Frontal cortex (tissue), 4 donors: ENCODE data around the gene MED12L. TPM values are rescaled to one million over a fixed set of nuclear protein-coding genes. Genes with fewer than 3 reads are reported as not detected.
"Not testable (repeated sequence)": the region's sequence is repeated elsewhere in the genome, so short reads cannot be mapped to it uniquely, and the experiment has no call there.

Experiments used
- DNase-seq, 2 donors: peaks; one replicate each; pipeline ENCODE4 v3.0.0; 2012; ENCODE audit warnings: low spot score in 2 of 2
- FAIRE-seq: peaks from 2 replicates; lab custom pipeline; 2012; peaks lifted over from hg19 to GRCh38; lab: Jason Lieb, UNC
- total RNA-seq: library from RNA; depleted of rRNA; stranded (reverse); fragments of >200 nt; gene quantifications from one replicate; pipeline ENCODE4 v1.2.3, GENCODE V29; 2014
- donor health status: control.
- donor health status: control.
- donor health status: control.

MED12L gene
- total RNA-seq, 1 donor from 2014 or later: 6.1 TPM

DNA sequence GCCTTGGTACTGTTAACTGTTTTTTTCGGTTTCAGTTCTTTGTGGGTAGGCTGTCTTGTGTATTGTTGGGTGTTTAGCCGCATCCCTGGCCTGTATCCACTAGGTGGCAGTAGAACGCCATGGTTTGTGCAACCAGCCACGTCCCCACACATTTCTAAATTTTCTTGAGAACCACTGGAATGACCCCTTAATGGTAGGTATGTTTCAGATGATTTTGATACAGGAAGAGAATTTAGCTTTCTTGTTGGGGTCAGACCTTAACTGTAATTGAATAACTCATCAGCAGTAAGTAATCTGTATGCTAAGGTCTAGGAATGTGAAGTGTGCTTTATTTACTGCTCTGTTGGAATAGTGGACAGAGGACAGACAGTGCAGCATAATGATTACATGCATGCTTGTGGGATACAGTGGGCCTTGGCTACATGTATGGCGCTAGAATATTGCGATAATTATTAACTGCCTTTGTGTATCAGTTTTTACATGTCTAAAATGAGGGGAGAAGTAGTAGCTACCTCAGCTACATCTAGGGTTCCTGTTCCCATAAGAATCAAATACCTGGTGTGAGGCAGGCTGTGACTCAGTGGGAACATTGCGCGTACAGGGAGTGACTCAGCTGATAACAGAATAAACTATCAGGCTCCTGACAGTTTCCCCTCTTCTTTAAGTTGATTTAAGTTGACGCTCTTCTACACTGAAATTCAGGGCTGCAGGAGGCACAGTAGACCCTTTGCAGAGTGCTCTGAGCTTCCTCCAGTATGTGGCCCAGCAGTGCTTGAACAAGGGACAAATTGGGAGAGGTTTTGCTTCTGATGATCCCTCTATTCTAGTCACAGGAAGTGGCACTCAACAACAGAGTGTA is 142.6 kb downstream of the MED12L start:
- DNase-seq (peak; percentile 22 to 51), FAIRE-seq (peak; percentile 19)

DNA sequence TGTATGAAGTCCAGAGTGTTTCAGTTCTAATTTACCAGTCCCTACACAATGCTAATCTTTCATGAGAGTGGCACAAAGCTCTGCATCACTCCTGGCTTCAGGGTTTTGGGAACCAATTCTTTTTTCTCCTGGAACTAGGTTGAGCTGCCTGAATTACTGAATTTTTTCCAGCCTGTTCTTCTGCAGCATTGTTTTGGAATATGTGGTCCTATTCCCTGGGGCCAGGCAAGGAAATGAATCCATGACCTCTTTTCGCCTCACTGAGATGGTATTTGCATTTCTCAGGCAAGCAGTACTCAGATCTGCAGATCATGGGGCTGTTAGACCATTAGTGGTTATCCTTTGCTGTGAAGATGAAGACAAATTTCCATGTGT is 143.2 kb downstream of the MED12L start:
- DNase-seq (no peak), FAIRE-seq (no peak)

DNA sequence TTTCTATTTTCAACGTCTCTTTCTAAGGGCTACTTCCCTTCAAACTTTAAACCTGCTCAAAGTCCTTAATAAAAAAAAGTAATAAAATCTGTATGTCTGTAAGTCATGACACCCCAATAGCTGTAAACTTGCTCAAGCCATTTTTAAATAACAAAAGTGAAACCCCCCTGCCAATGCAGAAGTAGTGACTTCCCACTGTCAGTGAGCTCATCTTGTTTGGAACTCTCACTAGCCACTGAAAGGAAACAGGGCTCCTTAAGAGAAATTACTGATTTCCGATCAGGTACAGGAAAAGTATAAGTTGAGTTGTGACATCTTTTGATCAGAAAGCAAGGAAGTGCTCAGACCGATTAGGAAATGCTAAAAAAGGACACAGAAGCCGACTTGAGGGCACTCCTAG is 145.2 kb downstream of the MED12L start:
- no peak for FAIRE-seq
- no peak for DNase-seq

DNA sequence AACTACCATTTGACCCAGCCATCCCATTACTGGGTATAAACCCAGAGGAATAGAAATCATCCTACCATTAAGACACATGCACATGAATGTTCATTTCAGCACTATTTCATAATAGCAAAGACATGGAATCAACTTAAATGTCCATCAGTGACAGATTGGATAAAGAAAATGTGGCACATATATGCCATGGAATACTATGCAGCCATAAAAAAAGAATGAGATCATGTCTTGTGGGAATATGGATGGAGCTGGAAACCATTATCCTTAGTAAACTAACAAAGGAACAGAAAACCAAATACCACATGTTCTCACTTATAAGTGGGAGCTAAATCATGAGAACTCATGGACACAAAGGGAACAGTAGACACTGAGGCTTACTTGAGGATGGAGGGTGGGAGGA is 146.9 kb downstream of the MED12L start:
- DNase-seq, FAIRE-seq: not testable (repeated sequence)

DNA sequence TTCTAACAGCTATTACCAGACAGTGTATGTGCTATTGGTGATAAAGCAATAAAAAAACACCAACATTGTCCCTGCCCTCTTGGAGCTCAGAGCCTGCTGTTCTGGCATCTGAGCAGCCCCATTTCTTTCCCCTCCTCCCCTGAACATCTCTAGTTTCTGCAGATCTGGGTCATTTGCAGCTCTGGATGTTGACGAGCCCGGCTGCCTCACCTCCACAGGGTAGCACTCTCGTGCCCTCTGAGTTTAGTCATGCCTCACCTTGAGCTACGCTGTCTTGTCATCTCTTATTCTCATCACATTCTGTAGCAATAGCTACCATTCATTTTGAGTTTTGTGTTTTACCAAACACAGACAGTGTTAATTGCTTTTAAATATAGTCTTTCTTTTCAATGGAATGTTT is 147.5 kb downstream of the MED12L start:
- no peak for FAIRE-seq
- no peak for DNase-seq

DNA sequence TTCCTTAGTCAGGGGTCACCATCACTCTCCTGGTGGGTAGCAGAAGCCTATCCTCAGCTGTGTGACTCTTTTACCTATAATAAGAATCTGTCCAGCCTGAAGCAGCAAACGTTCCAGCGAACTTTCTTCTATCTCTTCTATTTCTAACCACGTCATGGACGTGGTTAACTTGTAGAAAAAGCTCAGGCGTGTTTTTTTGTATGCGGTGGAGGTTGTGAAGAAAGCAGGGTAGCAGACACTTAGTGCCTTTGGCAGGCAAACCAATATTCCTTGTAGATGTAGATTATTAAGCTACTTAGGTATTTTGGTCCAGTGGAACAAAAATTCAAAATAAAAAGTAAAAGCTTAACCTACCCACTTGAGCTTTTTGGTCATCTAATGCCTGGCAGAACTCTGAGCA is 149.4 kb downstream of the MED12L start:
- FAIRE-seq (no peak), DNase-seq (no peak)

DNA sequence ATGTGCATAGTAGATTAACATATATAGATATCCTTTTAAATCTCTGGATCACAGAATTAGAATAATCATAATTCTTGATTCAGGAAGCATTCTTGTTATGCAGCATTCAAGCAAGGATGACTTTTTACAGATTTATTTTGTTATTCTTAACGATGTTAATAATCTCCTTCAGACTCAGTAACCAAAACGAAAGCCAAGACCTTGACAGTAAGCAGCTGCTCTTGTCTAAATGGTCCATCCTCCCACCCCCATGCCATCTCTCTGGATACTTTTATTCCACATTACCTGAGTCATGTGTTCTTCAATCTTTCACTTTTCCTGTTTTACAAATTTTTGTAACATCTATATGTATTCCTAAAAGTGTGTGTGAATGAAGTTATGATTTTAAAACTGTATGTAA is 150.9 kb downstream of the MED12L start:
- DNase-seq (no peak), FAIRE-seq (peak; percentile 57)

DNA sequence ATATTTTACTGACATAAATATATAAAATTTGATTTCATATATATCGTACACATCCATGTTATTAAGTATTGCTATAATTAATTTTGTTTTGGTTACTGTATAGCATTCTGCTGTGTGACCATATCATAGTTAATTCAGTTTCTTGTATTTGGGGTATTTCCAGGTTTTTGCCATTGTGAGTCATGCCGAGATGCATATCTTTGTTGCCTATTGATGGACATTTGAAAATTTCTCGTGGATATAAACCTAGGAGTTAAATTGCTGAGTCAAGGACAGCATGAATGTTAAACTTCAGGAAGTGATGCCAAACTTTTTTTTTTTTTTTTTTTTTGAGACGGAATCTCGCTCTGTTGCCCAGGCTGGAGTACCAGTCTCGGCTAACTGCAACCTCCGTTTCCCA is 151.3 kb downstream of the MED12L start:
- DNase-seq (no peak), FAIRE-seq (no peak)

DNA sequence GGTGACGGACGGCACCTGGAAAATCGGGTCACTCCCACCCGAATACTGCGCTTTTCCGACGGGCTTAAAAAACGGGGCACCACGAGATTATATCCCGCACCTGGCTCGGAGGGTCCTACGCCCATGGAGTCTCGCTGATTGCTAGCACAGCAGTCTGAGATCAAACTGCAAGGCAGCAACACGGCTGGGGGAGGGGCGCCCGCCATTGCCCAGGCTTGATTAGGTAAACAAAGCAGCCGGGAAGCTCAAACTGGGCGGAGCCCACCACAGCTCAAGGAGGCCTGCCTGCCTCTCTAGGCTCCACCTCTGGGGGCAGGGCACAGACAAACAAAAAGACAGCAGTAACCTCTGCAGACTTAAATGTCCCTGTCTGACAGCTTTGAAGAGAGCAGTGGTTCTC is 156.5 kb downstream of the MED12L start:
- not testable (repeated sequence) for FAIRE-seq, DNase-seq

DNA sequence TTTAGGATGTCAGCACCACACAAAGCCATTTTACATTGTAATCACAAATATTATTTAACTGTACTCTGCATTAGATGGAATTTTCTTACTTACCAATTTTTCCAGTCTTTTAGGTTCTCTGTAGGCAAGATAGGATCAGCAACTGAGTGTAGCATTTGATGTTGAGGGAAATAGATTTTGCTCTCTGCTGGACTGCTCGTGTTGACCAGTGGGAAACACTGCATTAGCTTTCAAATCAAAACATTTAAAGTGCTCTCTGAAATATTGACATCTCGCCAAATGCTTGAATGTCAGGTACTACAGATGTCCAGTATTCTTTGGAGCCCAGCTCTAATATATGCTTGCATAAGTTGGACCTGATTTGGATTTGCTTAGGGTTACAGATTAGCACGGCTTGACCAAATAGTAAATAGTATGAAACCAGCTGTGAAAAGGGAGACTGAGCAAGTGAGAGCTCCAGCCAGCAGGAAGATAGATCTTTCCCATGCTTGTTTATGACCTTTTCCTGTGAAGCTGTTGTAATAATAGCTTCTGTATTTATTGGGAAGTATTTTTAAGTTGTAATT is 163.4 kb downstream of the MED12L start:
- DNase-seq (no peak), FAIRE-seq (no peak)

DNA sequence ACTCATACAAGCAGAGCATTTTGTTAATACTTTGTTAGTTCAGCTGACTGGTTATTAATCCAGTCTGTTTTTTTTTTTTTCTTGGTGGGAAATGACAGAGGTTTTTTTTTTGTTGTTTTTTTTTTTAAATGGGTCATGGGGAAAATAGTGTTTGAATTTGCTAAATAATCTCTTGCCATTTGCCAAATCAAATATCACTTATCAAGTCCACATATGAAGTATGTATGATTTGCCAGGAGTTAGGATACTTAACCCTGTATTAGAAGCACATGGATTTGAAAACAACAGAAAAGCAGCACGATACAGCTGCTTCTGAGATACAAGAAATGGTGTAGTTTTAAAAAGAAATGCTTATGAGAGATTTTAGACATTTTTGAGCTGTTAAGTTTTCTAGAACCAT is 171.3 kb downstream of the MED12L start:
- DNase-seq (no peak), FAIRE-seq (no peak)

DNA sequence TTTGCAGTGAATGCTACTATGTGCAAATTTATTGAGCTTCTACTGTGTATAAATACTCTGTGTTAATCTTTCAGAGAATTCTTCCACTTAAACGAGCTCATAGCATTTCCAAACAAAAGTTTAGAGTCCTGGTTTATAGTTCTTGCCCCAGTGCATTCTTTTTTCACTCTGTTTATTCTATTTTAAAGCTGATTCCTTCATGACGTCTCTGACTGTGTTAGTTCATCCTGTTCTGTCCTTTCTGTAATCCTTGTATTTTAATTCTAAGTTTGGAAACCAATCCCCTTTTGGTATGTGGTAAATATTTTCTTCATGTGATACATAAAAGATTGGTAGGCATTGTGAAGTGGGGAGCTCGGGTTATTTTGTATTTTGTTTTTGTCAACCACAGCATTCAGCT is 174.2 kb downstream of the MED12L start:
- FAIRE-seq: no peak

DNA sequence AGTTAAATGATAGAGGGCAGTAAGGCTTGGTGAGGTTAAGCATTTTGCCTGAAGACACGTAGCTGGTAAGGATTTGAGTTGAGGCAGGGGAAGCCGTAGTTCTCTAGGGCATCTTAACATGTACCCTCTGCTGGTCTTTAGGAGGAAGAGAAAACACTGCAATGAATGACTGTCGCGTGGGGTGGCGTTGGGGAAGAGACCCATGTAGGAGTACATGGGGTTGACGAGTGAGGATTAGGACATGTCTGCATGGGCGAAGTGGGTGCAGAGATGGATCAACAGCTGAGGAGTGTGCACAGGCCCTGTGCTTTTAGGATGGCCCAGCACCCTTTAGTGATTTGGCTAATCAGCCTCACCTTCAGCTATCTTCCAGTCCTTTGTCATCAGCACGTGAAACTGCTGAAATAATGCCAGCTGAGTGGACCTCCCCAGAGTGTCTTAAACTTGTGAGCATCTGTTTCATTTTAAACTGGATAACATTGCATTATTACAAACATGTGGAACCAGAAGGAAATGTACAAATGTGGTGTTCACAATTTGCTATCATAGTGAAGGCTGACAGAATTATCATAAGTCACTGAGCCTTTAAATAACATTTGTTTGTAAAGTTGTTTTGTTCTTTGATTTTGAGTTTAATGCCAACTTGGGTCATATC is 177.5 kb downstream of the MED12L start:
- FAIRE-seq (no peak), DNase-seq (no peak)

More for the DNA sequence above, 174.2 kb downstream of the MED12L start:
- no peak for DNase-seq

DNA sequence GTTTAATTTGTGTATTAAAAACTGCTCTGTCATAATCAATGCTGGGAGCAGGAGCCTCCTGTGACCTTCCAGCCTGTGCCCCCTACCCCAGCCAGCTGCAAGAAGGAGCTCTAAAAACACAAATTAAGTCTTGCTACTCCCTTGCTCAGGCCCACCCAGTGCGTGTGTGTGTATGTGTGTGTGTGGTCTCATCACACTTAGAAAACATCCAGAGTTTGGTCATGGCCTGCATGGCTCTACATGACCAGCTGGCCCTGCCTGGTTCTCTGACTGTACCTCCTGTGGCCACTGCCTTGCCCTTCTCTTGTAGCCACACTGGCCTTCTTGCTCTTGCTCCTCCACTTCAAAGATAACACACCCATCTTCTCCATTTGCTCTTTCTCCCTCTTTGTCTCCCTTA is 179.1 kb downstream of the MED12L start:
- DNase-seq: no peak
- FAIRE-seq: no peak

DNA sequence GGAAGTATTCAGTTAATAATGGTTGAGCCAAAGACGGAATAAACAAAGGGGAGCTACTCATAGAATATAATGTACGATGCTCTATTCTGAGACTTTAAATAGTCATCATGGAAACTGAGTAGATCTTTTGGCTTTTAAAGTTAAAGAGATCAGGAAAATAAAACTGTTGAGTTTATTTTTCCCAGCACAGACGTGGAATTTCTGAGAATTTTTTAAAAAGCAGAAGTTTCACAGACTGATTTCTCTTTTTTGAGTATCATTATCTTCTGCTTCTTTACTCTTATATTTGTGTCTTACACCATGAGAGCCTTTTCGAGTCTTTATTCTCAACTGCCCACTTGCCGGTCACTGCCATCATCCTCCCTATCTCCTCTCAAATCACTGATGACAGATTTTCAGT is 179.7 kb downstream of the MED12L start:
- FAIRE-seq: no peak
- DNase-seq: no peak

DNA sequence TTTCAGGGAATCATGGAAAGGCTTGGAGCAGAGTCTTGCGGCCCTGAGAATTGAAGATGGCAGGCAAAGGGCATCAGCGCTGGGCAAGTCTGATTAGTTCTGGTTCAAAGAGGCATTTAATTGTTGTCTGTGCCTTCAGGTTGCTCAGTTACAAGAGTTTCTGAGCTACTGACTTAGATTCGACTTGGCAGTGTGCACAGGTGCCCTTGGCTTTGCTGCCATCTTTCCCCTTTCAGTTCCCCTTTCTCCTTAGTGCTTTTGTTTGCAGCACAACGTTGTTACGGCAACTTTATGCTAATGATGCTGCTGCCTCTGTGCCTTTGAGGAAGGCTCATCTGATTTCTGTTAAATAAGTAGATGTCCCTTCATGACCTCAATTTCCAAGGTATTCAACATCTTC is 180.4 kb downstream of the MED12L start:
- no peak for DNase-seq
- FAIRE-seq: no peak

DNA sequence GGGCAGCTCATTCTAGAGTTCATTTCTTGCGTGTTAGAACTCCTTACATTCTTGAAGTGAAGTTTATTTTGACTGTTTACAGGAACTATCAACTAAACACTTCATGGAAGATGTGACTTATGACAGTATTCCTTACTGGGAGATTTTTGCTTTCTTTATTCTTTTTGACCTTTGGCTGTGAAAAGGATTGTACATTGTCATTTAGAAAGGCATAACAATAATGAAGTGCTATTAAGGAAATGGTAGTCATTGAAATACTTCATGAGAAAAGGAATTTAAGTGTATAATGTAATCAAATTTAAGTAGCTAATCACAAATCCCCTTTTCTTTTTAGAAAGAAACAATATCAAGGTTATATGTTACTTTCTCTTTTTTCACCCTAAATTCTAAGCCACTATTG is 181.6 kb downstream of the MED12L start:
- DNase-seq (no peak), FAIRE-seq (no peak)

DNA sequence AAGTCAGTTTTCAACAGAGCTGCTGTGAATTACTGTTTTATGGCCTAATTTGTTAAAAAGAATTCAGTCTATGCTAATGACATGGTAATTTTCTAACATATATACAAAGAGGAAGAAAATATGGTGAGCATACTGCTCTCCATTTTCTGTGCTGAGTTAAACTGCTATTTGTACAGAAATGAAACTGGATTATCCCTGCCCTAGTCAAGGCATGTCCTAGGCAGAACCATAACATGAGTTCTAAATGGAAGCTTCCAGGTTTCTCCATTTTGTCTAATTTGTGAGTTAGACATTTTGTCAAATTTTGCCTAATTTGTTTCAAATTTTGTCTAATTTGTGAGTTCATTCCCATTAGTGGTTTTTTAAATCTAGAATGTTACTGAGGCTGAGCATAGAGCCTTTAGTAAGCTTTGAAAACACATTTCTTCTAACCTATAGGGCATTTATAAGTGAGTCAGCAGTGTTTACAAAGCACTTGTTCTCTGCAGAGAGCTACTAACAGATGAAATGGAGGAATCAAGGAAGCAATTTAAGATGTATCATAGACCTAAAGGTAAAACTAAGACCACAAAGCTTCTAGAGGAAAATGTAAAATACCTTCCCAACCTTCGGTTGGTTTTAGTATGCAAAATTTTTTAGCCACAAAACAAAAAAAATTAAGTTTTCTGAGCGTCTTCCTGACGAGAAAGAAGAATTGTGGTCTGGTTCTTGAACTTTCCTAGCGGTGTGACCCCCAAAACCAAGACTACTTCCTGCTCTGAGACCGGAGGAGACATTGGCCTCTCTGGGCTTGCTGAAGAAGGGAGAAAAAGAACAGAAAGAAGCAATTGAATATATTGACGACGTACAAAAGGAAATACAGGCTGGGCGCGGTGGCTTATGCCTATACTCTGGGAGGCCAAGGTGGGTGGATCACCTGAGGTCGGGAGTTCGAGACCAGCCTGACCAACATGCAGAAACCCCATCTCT is 183.1 kb downstream of the MED12L start:
- FAIRE-seq: no peak
- no peak for DNase-seq

DNA sequence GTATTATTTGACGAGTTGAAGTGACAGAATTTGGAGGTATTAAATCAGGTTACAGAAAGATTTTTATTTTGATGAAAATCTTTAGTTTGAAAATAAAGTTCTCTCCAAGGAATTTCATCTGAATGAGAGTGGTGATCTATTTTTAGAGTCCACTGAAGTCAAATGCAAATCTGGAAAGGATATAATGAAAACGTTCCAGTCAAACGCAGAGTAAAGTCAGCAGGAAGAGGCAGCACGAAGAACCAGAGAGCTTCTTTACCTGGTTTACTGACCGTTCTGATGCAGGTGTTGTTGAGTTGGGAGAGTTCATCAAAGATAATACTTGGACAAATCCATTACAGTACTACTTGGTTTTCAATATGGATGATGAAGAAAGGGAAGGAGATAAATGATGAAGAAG is 184.2 kb downstream of the MED12L start:
- DNase-seq (no peak), FAIRE-seq (no peak)

DNA sequence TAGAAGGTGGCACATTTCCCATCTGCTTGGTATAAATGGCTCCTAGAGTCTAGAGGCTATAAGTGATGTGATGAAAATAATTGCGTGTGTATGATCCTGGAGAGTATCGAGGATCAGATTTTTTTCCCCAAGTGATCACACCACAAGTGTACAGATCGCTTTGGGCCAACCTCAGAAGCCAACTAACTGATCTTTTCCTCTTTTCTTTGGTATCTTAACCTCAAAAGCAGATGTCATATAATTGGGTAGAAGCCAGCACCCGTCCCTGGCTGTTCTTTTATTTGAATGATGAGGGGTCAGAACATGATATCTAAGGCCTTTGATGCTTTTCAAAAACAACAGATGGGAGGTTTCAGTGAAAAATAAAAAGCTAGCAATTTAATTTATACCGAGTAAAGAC is 189.6 kb downstream of the MED12L start:
- FAIRE-seq: no peak

More for the DNA sequence above, 189.6 kb downstream of the MED12L start:
- DNase-seq: no peak
